Measurements from ENCODE around the gene APRT.
"Not testable (repeated sequence)": the region's sequence is repeated elsewhere in the genome, so short reads cannot be mapped to it uniquely, and the experiment has no call there.

The APRT gene

GRCh38 chr16:88784856-88785105, 26.9 kb downstream of the APRT start:
- DNase-seq = no peak

- DNase-seq = peak; percentile 57
Observed at GRCh38 chr16:88784074-88784855, 27.5 kb downstream of the APRT start.

DNA sequence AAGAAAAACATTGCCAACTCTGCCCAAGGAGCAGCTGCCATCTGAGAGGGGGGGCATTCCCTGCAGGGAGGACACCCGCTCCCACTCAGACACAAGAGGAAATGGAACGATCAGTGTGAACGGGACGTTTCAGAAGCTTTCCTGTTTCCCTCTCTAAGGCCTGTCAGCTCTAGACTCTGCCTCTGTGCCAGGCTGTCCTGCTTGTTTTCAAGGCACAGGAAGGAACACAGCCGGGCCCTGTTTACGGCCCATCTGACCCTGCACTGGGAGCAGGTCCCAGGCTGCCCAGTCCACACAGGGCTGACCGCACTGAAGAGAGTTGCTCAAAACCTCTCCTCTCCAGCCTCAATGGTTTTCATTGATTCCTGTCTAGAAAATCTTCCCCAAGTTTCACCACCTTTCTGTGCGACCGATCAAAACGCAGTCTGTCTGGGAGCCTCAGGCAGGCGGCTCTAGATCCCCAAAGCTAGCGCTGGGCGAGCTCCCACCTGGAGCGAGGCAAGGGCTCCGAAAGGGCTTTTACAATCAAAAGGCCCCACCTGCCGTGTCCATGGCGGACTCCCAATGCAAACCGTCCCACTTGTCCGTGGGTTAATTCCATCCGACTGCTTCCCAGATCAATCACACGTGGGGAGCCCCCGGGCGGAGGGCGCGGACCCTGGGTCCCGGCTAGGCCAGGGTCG, 28.2 kb downstream of the APRT start:
- DNase-seq = peak; percentile 37

- DNase-seq = peak; percentile 79
Observed at GRCh38 chr16:88782454-88783390, 29.0 kb downstream of the APRT start.

- peak; percentile 79 for DNase-seq
Observed at GRCh38 chr16:88781140-88782077, 30.3 kb downstream of the APRT start.

DNA sequence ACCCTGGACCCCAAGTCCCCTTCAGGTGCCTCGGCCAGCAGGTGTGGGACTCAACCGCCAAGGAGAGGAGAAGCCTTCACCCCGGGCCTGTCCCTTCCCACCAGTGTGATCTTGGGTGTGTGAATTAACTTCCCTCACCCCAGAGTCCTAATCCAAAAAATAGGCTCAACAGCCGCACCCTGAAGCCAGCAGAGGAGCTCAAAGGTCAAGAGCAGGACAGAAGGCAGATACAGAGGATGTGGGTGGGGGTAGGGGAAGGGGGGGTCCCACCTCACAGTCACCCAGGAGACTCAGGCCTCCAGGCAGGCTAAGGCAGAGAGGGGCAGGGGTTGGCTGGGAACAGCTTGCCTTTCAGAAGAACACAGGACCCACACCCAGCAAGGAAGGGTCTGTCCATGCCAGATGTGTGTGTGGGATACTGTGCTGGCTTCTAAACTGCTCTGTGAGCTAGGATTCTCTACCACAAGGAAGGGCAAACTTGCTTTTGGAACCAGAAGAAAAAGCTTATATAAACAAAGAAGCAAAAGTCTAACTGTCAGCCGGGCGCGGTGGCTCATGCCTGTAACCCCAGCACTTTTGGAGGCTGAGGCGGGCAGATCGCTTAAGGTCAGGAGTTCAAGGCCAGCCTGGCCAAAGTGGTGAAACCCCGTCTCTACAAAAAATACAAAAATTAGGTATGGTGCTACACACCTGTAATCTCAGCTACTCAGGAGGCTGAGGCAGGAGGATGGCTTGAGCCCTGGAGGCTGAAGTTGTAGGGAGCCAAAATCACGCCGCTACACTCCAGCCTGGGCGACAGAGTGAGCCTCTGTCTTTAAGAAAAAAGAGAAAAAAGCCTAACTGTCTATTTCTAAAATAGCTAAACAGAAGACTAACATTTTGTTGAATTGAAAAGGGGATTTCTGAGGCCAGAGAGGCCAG, 31.3 kb downstream of the APRT start:
- DNase-seq = peak; percentile 23

GRCh38 chr16:88779406-88780141, 32.2 kb downstream of the APRT start:
- DNase-seq = no peak

GRCh38 chr16:88778541-88779065, 33.1 kb downstream of the APRT start:
- DNase-seq = no peak

DNA sequence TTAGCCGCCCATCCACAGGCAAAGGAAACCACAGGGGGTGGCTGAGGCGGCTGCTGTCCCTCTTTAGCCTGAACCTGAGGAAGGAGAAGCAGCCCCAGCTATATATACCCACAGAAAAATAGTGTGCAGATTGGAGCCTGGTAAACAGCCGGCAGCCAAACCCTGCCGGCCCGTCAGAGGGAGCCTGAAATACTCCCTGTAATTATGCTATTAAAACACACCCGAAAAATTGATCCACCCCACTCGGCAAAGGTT, 33.5 kb downstream of the APRT start:
- DNase-seq = no peak

- DNase-seq = no peak
Observed at GRCh38 chr16:88777471-88778270, 34.1 kb downstream of the APRT start.

DNA sequence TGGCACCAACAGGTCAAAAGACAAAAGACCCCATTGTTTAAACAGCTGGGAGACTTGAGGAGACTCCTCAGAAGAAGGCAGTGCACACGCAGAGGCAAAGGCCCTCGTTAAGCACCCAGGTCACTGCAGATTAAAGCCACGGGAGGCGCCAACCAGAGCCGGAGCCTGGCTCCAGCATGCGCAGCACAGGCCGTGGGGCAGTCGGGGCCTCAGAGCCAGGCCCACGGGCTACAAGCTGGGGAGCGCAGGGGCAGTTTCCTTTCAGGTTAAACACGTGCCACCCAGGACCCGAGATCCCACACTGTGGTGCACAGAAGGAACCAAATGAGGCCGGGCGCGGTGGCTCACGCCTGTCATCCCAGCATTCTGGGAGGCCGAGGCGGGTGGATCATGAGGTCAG, 35.9 kb downstream of the APRT start:
- DNase-seq = no peak

DNA sequence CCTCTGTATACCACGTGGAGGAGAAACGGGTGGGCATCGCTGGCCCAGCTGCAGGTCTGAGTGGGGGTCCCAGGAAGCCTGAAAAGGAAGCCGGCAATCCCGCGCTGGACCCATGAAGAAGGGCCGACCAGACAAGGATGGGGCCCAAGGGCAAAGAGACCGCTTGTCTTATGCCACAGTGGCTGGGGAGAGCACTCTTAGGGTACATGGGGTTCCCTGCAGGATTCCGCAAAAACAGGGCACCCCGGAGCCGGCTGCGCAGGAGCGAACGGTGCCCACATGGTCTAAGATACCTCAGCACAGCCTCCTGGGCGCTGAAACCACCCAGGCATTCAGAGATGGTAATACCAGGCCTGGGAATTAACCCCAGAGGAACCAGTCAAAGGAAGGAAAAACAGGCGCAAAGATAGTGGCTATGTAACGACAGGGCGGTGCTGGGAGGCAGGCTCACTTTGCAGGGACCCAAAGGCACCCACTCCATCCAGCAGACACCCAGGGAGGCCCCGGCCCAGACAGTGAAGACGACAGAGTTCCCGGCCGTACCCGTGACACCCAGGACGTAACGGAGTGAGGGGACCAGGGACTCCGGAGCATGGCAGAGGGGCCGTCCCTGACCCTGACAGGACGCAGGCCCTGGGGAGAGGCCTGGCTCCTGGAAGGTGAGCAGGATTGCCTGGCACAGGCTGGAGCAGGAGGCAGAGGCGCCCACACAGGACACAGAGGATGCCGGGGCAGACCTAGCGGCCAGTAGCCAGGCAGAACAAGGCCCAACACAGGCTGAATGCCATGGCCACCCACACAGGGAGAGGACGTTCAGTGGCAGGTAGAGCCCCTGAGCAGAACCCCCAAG, 37.0 kb downstream of the APRT start:
- DNase-seq = no peak

DNA sequence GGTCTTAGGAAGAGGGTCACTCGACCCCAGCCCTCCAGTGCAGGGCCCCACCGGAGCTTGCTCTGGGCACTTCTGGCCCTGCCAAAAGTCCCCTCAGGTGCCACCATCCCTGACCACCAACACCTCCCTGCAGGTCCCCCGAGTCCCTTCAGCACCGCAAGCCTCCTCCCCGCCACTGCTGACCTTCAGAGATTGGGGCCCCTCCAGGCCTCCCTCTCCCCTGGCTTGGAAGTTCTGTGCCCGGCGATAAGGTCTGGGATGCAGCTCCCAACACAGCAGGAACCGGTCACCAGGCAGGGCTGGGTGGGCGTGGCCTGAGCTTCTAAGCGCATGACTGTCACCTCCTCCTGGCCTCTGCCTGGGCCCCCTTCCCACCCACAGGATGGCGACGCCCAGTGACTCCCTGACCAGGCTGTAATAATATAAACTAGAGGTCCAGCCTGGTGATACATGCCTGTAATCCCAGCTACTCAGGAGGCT, 37.9 kb downstream of the APRT start:
- DNase-seq = no peak

DNA sequence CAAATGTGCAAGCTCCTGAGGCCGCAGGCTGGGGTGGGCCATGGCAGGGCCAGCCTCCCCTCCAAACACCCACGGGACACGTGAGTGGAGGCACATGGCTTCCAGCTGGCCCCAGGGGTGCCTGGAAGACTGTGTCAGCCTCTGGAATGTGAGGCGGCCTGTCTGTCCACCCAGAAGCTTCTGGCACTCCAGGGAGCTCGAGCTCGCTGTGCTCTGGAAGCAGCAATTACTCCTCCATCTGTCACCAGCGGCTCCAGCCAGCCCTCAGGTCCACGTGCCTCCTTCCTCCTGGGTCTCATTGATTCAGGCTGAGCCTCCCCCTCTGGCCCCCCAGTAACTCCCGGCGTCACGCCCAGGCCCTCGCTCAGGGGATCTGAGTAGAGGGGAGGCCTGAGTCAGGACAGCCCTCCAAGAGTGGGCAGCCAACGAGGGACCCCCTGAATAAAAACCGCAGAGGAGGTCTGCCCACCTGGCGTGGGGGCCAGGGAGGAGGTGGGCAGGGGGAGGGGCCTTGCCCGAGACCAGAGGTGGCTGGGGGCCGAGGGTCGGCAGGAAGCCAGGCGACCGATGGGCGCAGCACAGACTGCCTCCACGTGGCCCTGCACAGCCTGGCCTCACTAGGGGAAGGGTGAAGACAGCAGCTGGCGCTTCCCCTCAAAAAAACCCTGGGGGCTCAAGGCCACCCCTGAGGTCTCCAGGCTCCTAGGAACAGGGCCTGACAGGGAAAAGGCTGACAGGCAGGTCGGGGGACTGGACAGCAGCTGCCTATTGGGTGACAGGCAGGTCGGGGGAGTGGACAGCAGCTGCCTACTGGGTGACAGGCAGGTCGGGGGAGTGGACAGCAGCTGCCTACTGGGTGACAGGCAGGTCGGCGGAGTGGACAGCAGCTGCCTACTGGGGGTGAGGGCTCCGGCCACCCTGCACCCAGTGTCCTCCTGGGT, 38.6 kb downstream of the APRT start:
- DNase-seq = no peak

DNA sequence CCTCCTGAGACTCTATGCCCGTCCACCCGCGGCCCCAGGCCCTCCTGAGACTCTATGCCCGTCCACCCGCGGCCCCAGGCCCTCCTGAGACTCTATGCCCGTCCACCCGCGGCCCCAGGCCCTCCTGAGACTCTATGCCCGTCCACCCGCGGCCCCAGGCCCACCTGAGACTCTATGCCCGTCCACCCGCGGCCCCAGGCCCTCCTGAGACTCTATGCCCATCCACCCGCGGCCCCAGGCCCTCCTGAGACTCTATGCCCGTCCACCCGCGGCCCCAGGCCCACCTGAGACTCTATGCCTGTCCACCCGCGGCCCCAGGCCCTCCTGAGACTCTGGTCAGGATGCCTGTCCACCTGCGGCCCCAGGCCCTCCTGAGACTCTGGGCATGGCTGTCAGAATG, 39.9 kb downstream of the APRT start:
- not testable (repeated sequence) for DNase-seq

DNA sequence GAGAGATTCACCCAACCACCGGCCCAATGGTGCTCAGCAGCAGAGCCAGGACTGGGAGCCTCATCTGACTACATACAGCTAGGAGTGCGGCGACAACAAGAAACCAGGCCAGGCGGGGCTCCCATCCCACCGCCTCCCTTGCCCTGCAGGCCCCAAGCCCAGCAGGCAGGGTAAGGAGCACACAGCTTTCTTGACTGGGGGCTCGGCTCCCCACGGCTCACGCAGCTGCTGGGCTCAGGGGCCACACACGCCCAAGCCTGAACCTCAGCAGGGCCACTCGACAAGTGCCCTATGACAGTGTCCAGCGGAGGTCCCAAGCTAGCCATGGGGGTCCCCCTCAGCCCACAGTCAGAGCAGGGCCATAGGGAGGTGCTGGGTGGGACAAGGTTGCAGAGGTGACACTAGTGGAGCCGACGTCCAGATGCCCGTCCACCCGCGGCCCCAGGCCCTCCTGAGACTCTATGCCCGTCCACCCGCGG, 40.4 kb downstream of the APRT start:
- no peak for DNase-seq
